Measurements from ENCODE around the gene CNTNAP2. TPM values are rescaled to one million over a fixed set of nuclear protein-coding genes. Genes with fewer than 3 reads are reported as not detected.

The CNTNAP2 gene
- total and polyA plus RNA-seq, 2 of the 4 experiments (the other 2 are of a cell fraction): not detected

GRCh38 chr7:148210804-148211325 lies 2094.3 kb downstream of the CNTNAP2 start:
- Histone ChIP-seq H4K20me1 (ENCODE audit: insufficient read depth, low read length) (no peaks in the 10 kb centered on the region), H3K4me1 (ENCODE audit: control insufficient read depth, insufficient read depth, low read length) (no peaks in the 10 kb centered on the region), H3K4ac (ENCODE audit: low read depth, low read length) (no peak overlapping the region), H2BK5ac (ENCODE audit: low read depth, low read length, poor library complexity, severe bottlenecking) (no peak overlapping the region), H4K8ac (ENCODE audit: low read depth in 2 of 2, low read length in 2 of 2) (no peak overlapping the region), H3K18ac (ENCODE audit: low read depth, low read length) (no peak overlapping the region), H2AK9ac (replicated peaks; ENCODE audit: low read depth, low read length, poor library complexity) (no peak overlapping the region), H4K5ac (ENCODE audit: low read depth, low read length) (no peak overlapping the region), H2AFZ (replicated peaks; ENCODE audit: low read length, poor library complexity) (no peak overlapping the region), H3K9me3 (ENCODE audit: control insufficient read depth, insufficient read depth, low read length) (peaks cover 19% of the 10 kb centered on the region), H4K91ac (ENCODE audit: insufficient read depth, low read depth, low read length) (no peak overlapping the region), H2BK15ac (ENCODE audit: low read depth, low read length) (no peak overlapping the region), H3K27ac (ENCODE audit: insufficient read depth, low read length) (no peak overlapping the region), H3K23ac (ENCODE audit: low read depth, low read length) (no peak overlapping the region), H3K56ac (ENCODE audit: extremely low read depth, insufficient read depth, low read length) (no peak overlapping the region), H3K4me3 (ENCODE audit: insufficient read depth, low read depth, low read length) (no peak overlapping the region), H3K79me1 (ENCODE audit: low read depth in 1 of 2, low read length in 2 of 2) (no peaks in the 10 kb centered on the region), H2AK5ac (ENCODE audit: low read depth, low read length) (no peak overlapping the region), H3K4me2 (ENCODE audit: low read depth, low read length) (no peak overlapping the region), H3K9me1 (ENCODE audit: insufficient read depth, low read length) (no peaks in the 10 kb centered on the region), H3K14ac (replicated peaks; ENCODE audit: low read depth, low read length) (no peak overlapping the region), H2BK120ac (ENCODE audit: low read depth, low read length) (no peak overlapping the region), H2BK20ac (ENCODE audit: low read depth, low read length) (no peak overlapping the region), H3K36me3 (ENCODE audit: control insufficient read depth, insufficient read depth, low read length) (no peaks in the 10 kb centered on the region), H3K27me3 (ENCODE audit: control insufficient read depth, insufficient read depth, low read length) (no peaks in the 10 kb centered on the region), H3K9ac (ENCODE audit: low read depth, low read length) (no peak overlapping the region)
- no peak for DNase-seq
- BruUV-seq (replicated peaks): no TSS peak
- no peak for ATAC-seq (ENCODE audit: low read depth)
- intact Hi-C loops (cut with micrococcal nuclease): no loop called here
- WGBS, 2 experiments (ENCODE audit: extremely low coverage in 2 of 2, insufficient read length in 1 of 2): no CpG with 5 or more reads among the region's 3 CpGs
- dilution Hi-C loops (cut with HindIII; ENCODE audit: low sequenced_read_pairs, unreplicated experiment): no loop called here
- in situ Hi-C loops (cut with MboI; ENCODE audit: low sequenced_read_pairs): no loop called here
- POLR2A ChIA-PET (ENCODE audit: unreplicated experiment): no interaction called here
- TF ChIP-seq POLR2A (IDR thresholded peaks at IDR 0.05; ENCODE audit: low read depth, low read length): no peak
- TF ChIP-seq NFE2L2 (IDR thresholded peaks at IDR 0.05; ENCODE audit: low read depth, low read length): no peak
- no peak for TF ChIP-seq MXI1 (IDR thresholded peaks at IDR 0.05; ENCODE audit: borderline replicate concordance, low read depth, low read length)
- TF ChIP-seq MAZ (IDR thresholded peaks at IDR 0.05; ENCODE audit: borderline replicate concordance, low read depth, low read length): no peak
- CTCF ChIA-PET: no interaction called here
